Naive thymus-derived CD8-positive, alpha-beta T cell (primary cell): ENCODE measurements around the gene TSHZ2. TPM values are rescaled to one million over a fixed set of nuclear protein-coding genes. Genes with fewer than 3 reads are reported as not detected.
"Not testable (repeated sequence)": the region's sequence is repeated elsewhere in the genome, so short reads cannot be mapped to it uniquely, and the experiment has no call there.

Experiments
- ATAC-seq, 2 donors: fragments of 150-1000 bp; cut with Tn5 transposase in 1 of 2; sonication (Bioruptor Pico), chemical (Tn5 transposase) in 1 of 2; 1 replicate in 1 of 2; 2 replicates in 1 of 2; pipeline ENCODE4 v1.10.0; 2021; ENCODE audit warnings: mild to moderate bottlenecking in 2 of 2, moderate library complexity in 2 of 2
- POLR2A ChIA-PET: fragments of 350-600 bp; sonication (Branson Sonifier 250); formaldehyde crosslinking; loops from one replicate; lab custom pipeline; 2021; ENCODE audit warnings: antibody characterized with exemption; lab: Charles Lee
- DNase-seq, 10 donors: peaks; one replicate each; pipeline versions ENCODE4 v3.0.0 to v3.0.0-alpha.2; 2020 to 2022
- H3K27ac Mint-ChIP-seq, 10 donors: one replicate each; pipeline ENCODE4 v1.8.0; 2020 to 2022; ENCODE audit warnings: mild to moderate bottlenecking in 10 of 10, mixed read lengths in 10 of 10, moderate library complexity in 4 of 10, inconsistent platforms in 1 of 10
- H3K27me3 Mint-ChIP-seq, 5 donors: one replicate each; pipeline ENCODE4 v1.8.0; 2021 to 2022; ENCODE audit warnings: mixed read lengths in 5 of 5
- H3K36me3 Mint-ChIP-seq, 3 donors: one replicate each; pipeline ENCODE4 v1.8.0; 2020 to 2022; ENCODE audit warnings: mixed read lengths in 3 of 3, mild to moderate bottlenecking in 2 of 3, inconsistent platforms in 1 of 3
- H3K4me1 Mint-ChIP-seq, 4 donors: one replicate each; pipeline ENCODE4 v1.8.0; 2021 to 2022; ENCODE audit warnings: mixed read lengths in 4 of 4
- H3K4me3 Mint-ChIP-seq, 10 donors: one replicate each; pipeline ENCODE4 v1.8.0; 2020 to 2022; ENCODE audit warnings: mild to moderate bottlenecking in 10 of 10, mixed read lengths in 10 of 10, moderate library complexity in 6 of 10, inconsistent platforms in 1 of 10
- H3K9me3 Mint-ChIP-seq, 9 donors: one replicate each; pipeline ENCODE4 v1.8.0; 2020 to 2022; ENCODE audit warnings: mixed read lengths in 9 of 9, mild to moderate bottlenecking in 3 of 9, inconsistent platforms in 1 of 9, moderate library complexity in 1 of 9
- polyA plus RNA-seq, 3 donors: library from polyadenylated mRNA; unstranded; fragments of 300-500 nt; fragmentation: Illumina TruSeq; gene quantifications; one replicate each; pipeline ENCODE4 v1.2.3, GENCODE V29; 2021
- total RNA-seq, 8 experiments: library from RNA in 2 of 8; stranded (reverse) in 2 of 8; gene quantifications; one replicate each; pipeline ENCODE4 v1.2.3 and lab custom pipeline; 2021 to 2026

The TSHZ2 gene
- total and polyA plus RNA-seq, 5 experiments from 2014 or later = 0.42 to 10.0 (median 5.1) TPM; not detected in 1

GRCh38 chr20:53359425-53359824 lies 387.3 kb downstream of the TSHZ2 start:
- Mint-ChIP-seq H3K9me3 (peaks cover 2 to 22% (median 16%) of the 10 kb centered on the region in 9 donors), H3K27me3 (no peaks in the 10 kb centered on the region), H3K4me1 (peaks cover 0 to 3% (median 0%) of the 10 kb centered on the region in 4 donors), H3K27ac (peak overlapping the region in 3 of 10 donors; percentile 6 to 53 (median 9)), H3K36me3 (peaks cover 2 to 22% (median 8%) of the 10 kb centered on the region in 3 donors), H3K4me3 (no peak overlapping the region)
- POLR2A ChIA-PET = no interaction called here
- DNase-seq (no peak), ATAC-seq (no peak)

- Mint-ChIP-seq H3K27me3 (no peaks in the 10 kb centered on the region), H3K9me3 (peaks cover 0 to 10% (median 5%) of the 10 kb centered on the region in 9 donors), H3K4me1 (peaks cover 0 to 3% (median 0%) of the 10 kb centered on the region in 4 donors), H3K4me3 (no peak overlapping the region), H3K27ac (no peak overlapping the region), H3K36me3 (peaks cover 0 to 7% (median 3%) of the 10 kb centered on the region in 3 donors)
- no peak for DNase-seq
- no peak for ATAC-seq
- POLR2A ChIA-PET = no interaction called here
Measured at GRCh38 chr20:53360852-53361251, 388.7 kb downstream of the TSHZ2 start.

- H3K27me3 Mint-ChIP-seq = no peaks in the 10 kb centered on the region
- POLR2A ChIA-PET = no interaction called here
- ATAC-seq = no peak
- H3K9me3 Mint-ChIP-seq = peaks cover 0 to under 1% (median 0%) of the 10 kb centered on the region in 9 donors
- H3K4me1 Mint-ChIP-seq = peaks cover 0 to 3% (median 0%) of the 10 kb centered on the region in 4 donors
- no peak for DNase-seq
- H3K4me3 Mint-ChIP-seq = no peak overlapping the region
- no peak overlapping the region for H3K27ac Mint-ChIP-seq
- H3K36me3 Mint-ChIP-seq = no peaks in the 10 kb centered on the region
Measured at GRCh38 chr20:53362736-53363135, 390.6 kb downstream of the TSHZ2 start.

GRCh38 chr20:53364646-53365045 lies 392.5 kb downstream of the TSHZ2 start:
- H3K27me3 Mint-ChIP-seq = no peaks in the 10 kb centered on the region
- H3K9me3 Mint-ChIP-seq = no peaks in the 10 kb centered on the region
- H3K4me3 Mint-ChIP-seq = no peak overlapping the region
- no peak overlapping the region for H3K27ac Mint-ChIP-seq
- H3K4me1 Mint-ChIP-seq = peaks cover 0 to 3% (median 0%) of the 10 kb centered on the region in 4 donors
- ATAC-seq (no peak), DNase-seq (no peak)
- no peaks in the 10 kb centered on the region for H3K36me3 Mint-ChIP-seq
- POLR2A ChIA-PET = no interaction called here

- DNase-seq (no peak), ATAC-seq (no peak)
- POLR2A ChIA-PET = no interaction called here
- Mint-ChIP-seq H3K36me3 (no peaks in the 10 kb centered on the region), H3K4me1 (peaks cover 0 to 3% (median 0%) of the 10 kb centered on the region in 4 donors), H3K27ac (no peak overlapping the region), H3K4me3 (no peak overlapping the region), H3K9me3 (no peaks in the 10 kb centered on the region), H3K27me3 (no peaks in the 10 kb centered on the region)
Measured at GRCh38 chr20:53365076-53365475, 392.9 kb downstream of the TSHZ2 start.

GRCh38 chr20:53365539-53366075 lies 393.4 kb downstream of the TSHZ2 start:
- Mint-ChIP-seq H3K27me3 (no peaks in the 10 kb centered on the region), H3K27ac (peak overlapping the region in 2 of 10 donors; percentile 34 to 78), H3K36me3 (no peaks in the 10 kb centered on the region), H3K4me3 (no peak overlapping the region), H3K4me1 (peaks cover 4 to 5% (median 4%) of the 10 kb centered on the region in 4 donors), H3K9me3 (no peaks in the 10 kb centered on the region)
- DNase-seq (no peak), ATAC-seq (no peak)
- POLR2A ChIA-PET = no interaction called here

GRCh38 chr20:53366928-53367327 lies 394.8 kb downstream of the TSHZ2 start:
- ATAC-seq, H3K27me3 Mint-ChIP-seq, H3K9me3 Mint-ChIP-seq, H3K36me3 Mint-ChIP-seq, DNase-seq, POLR2A ChIA-PET, H3K4me3 Mint-ChIP-seq, H3K27ac Mint-ChIP-seq: not testable (repeated sequence)
- H3K4me1 Mint-ChIP-seq = peaks cover 2 to 13% (median 10%) of the 10 kb centered on the region in 4 donors

GRCh38 chr20:53369871-53370270 lies 397.7 kb downstream of the TSHZ2 start:
- no peak overlapping the region for H3K4me3 Mint-ChIP-seq
- peaks cover 2 to 13% (median 10%) of the 10 kb centered on the region in 4 donors for H3K4me1 Mint-ChIP-seq
- H3K27ac Mint-ChIP-seq = peak overlapping the region in 4 of 10 donors; percentile 11 to 81 (median 38)
- no peaks in the 10 kb centered on the region for H3K9me3 Mint-ChIP-seq
- POLR2A ChIA-PET = no interaction called here
- no peaks in the 10 kb centered on the region for H3K27me3 Mint-ChIP-seq
- ATAC-seq (no peak), DNase-seq (no peak)
- H3K36me3 Mint-ChIP-seq = no peaks in the 10 kb centered on the region

GRCh38 chr20:53370345-53370961 lies 398.3 kb downstream of the TSHZ2 start:
- peak in 2 of 10 donors; percentile 23 to 24 for DNase-seq
- H3K27ac Mint-ChIP-seq = peak overlapping the region in 9 of 10 donors; percentile 16 to 83 (median 61)
- POLR2A ChIA-PET = no interaction called here

GRCh38 chr20:53371216-53371615 lies 399.1 kb downstream of the TSHZ2 start:
- H3K4me3 Mint-ChIP-seq = peak overlapping the region in 2 of 10 donors; percentile 33 to 51
- DNase-seq = no peak
- no peak for ATAC-seq
- H3K9me3 Mint-ChIP-seq = peaks cover 0 to 3% (median 0%) of the 10 kb centered on the region in 9 donors
- peaks cover 0 to 4% (median 0%) of the 10 kb centered on the region in 3 donors for H3K36me3 Mint-ChIP-seq
- no peaks in the 10 kb centered on the region for H3K27me3 Mint-ChIP-seq
- POLR2A ChIA-PET = no interaction called here
- peaks cover 2 to 13% (median 10%) of the 10 kb centered on the region in 4 donors for H3K4me1 Mint-ChIP-seq
- H3K27ac Mint-ChIP-seq = peak overlapping the region in 6 of 10 donors; percentile 16 to 83 (median 56)

More at GRCh38 chr20:53370345-53370961, 398.3 kb downstream of the TSHZ2 start:
- Mint-ChIP-seq H3K27me3 (no peaks in the 10 kb centered on the region), H3K4me3 (peak overlapping the region in 2 of 10 donors; percentile 33 to 51), H3K4me1 (peaks cover 2 to 13% (median 10%) of the 10 kb centered on the region in 4 donors), H3K9me3 (no peaks in the 10 kb centered on the region), H3K36me3 (no peaks in the 10 kb centered on the region)
- peak in 1 of 2 donors; percentile 35 for ATAC-seq

GRCh38 chr20:53376021-53376420 lies 403.9 kb downstream of the TSHZ2 start:
- Mint-ChIP-seq H3K4me3 (no peak overlapping the region), H3K36me3 (peaks cover 0 to 10% (median 0%) of the 10 kb centered on the region in 3 donors), H3K27ac (no peak overlapping the region), H3K9me3 (peaks cover 0 to 7% (median 0%) of the 10 kb centered on the region in 9 donors), H3K27me3 (no peaks in the 10 kb centered on the region), H3K4me1 (peaks cover 0 to 5% (median 2%) of the 10 kb centered on the region in 4 donors)
- ATAC-seq (no peak), DNase-seq (no peak)
- POLR2A ChIA-PET = no interaction called here

- peaks cover 0 to 10% (median 0%) of the 10 kb centered on the region in 3 donors for H3K36me3 Mint-ChIP-seq
Measured at GRCh38 chr20:53379014-53379832, 407.1 kb downstream of the TSHZ2 start.

GRCh38 chr20:53379833-53380120 lies 407.6 kb downstream of the TSHZ2 start:
- Mint-ChIP-seq H3K36me3 (peaks cover 0 to 10% (median 0%) of the 10 kb centered on the region in 3 donors), H3K27me3 (no peaks in the 10 kb centered on the region), H3K4me1 (no peaks in the 10 kb centered on the region), H3K9me3 (peaks cover 0 to 7% (median 0%) of the 10 kb centered on the region in 9 donors), H3K27ac (no peak overlapping the region), H3K4me3 (no peak overlapping the region)
- DNase-seq (no peak), ATAC-seq (no peak)
- POLR2A ChIA-PET = no interaction called here

More at GRCh38 chr20:53379014-53379832, 407.1 kb downstream of the TSHZ2 start:
- no peak for DNase-seq
- ATAC-seq = no peak
- H3K9me3 Mint-ChIP-seq = peaks cover 0 to 7% (median 0%) of the 10 kb centered on the region in 9 donors
- H3K4me1 Mint-ChIP-seq = no peaks in the 10 kb centered on the region
- H3K4me3 Mint-ChIP-seq = no peak overlapping the region
- H3K27ac Mint-ChIP-seq = no peak overlapping the region
- no peaks in the 10 kb centered on the region for H3K27me3 Mint-ChIP-seq
- POLR2A ChIA-PET = interaction anchor here (0.6 kb wide), 1 partner anchor 467 kb away, joined by 3 read pairs; no protein-coding TSS in a partner anchor
